GM18498 (cell line): ENCODE results near the gene SETDB2.

Experiments
- ATAC-seq: cut with Tn5 transposase; IDR thresholded peaks from one replicate; pipeline ENCODE4 v1.9.1; 2021; ENCODE audit warnings: mild to moderate bottlenecking, moderate library complexity; ENCODE audit not compliant: unreplicated experiment

SETDB2 gene

GRCh38 chr13:49528161-49528560 is 84.1 kb downstream of the SETDB2 start:
- no peak for ATAC-seq

- peak; percentile 64 for ATAC-seq
Measured at GRCh38 chr13:49530457-49530856, 86.4 kb downstream of the SETDB2 start.

- no peak for ATAC-seq
Measured at GRCh38 chr13:49532593-49532992, 88.5 kb downstream of the SETDB2 start.

GRCh38 chr13:49533011-49533410 is 88.9 kb downstream of the SETDB2 start:
- no peak for ATAC-seq

- ATAC-seq = no peak
Measured at GRCh38 chr13:49533591-49534269, 89.7 kb downstream of the SETDB2 start.

- no peak for ATAC-seq
Measured at GRCh38 chr13:49536144-49536873, 92.2 kb downstream of the SETDB2 start.

- no peak for ATAC-seq
Measured at GRCh38 chr13:49538404-49538803, 94.3 kb downstream of the SETDB2 start.

GRCh38 chr13:49539313-49539712 is 95.2 kb downstream of the SETDB2 start:
- ATAC-seq = no peak

- no peak for ATAC-seq
Measured at GRCh38 chr13:49539746-49540145, 95.7 kb downstream of the SETDB2 start.

GRCh38 chr13:49540552-49540951 is 96.5 kb downstream of the SETDB2 start:
- peak; percentile 47 for ATAC-seq

GRCh38 chr13:49543656-49544055 is 99.6 kb downstream of the SETDB2 start:
- ATAC-seq = no peak
